ENCODE data around the gene OSBP2.
"Not testable (repeated sequence)": the region's sequence is repeated elsewhere in the genome, so short reads cannot be mapped to it uniquely, and the experiment has no call there.

DNA sequence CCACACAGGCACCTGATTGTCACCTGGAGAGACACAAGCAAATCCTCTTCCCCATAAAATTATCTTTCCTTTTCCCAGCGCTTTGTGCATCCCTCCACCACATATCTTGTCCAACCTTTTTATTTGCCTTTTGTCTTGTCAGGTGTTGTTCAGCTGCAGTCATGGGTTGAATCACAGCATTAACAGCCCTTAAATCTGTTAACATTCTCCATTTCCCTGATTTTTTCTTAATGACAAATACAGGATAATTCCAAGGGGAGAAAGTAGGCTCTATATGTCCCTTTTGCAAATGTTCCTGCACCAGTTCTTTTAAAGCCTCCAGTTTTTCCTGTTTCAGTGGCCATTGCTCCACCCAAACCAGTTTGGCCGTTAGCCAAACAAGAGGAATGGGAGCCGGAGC is 18.1 kb upstream of the OSBP2 start:
- TF ChIP-seq POLR2A (IDR thresholded peaks at IDR 0.05), result not testable (repeated sequence)
- TF ChIP-seq, protein P1, sequence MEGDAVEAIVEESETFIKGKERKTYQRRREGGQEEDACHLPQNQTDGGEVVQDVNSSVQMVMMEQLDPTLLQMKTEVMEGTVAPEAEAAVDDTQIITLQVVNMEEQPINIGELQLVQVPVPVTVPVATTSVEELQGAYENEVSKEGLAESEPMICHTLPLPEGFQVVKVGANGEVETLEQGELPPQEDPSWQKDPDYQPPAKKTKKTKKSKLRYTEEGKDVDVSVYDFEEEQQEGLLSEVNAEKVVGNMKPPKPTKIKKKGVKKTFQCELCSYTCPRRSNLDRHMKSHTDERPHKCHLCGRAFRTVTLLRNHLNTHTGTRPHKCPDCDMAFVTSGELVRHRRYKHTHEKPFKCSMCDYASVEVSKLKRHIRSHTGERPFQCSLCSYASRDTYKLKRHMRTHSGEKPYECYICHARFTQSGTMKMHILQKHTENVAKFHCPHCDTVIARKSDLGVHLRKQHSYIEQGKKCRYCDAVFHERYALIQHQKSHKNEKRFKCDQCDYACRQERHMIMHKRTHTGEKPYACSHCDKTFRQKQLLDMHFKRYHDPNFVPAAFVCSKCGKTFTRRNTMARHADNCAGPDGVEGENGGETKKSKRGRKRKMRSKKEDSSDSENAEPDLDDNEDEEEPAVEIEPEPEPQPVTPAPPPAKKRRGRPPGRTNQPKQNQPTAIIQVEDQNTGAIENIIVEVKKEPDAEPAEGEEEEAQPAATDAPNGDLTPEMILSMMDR (IDR thresholded peaks at IDR 0.05), result not testable (repeated sequence)
